HG03342 (cell line): ENCODE results near the gene TRIM50.
"Not testable (repeated sequence)": the region's sequence is repeated elsewhere in the genome, so short reads cannot be mapped to it uniquely, and the experiment has no call there.

Experiments
- ATAC-seq: cut with Tn5 transposase; IDR thresholded peaks from one replicate; pipeline ENCODE4 v1.9.1; 2021; ENCODE audit warnings: mild to moderate bottlenecking, moderate library complexity; ENCODE audit not compliant: unreplicated experiment

Gene TRIM50

DNA sequence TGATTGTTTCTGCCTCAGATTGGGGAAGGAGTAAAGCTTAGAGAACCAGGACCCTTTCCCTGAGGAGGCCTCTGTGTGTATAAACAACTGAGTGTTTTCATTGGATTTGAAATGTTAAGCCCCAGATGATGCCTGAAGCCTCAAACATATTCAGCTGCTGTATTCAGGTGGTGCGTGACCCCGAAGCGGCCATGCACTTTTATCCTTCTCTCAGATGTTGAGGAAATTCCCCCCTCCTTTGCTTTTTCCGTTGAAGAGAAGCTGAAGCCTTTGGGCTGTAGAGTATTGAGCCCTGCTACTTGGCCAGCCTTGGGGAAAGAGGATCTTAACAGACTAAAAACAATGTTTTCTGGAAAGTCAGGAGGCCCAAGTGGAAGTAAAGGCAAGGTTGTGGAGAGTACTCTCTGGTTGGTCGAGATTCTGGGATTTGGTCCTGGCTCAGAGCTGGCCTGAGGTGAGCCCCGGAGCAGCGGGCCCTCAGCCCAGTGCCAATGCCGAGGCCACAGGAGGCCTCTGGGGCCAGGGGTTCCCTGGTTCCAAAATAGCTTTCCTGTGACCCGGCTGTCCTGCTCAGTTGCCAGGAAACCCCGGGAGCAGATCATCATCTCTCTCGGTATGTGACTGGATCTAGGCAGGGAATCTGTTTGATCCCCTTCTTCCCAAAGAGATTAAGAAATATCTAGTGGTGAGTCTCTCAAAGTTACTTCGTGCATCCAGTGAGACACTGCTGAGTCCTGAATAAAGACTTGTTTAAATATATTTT is 22.6 kb upstream of the TRIM50 start:
- no peak for ATAC-seq

DNA sequence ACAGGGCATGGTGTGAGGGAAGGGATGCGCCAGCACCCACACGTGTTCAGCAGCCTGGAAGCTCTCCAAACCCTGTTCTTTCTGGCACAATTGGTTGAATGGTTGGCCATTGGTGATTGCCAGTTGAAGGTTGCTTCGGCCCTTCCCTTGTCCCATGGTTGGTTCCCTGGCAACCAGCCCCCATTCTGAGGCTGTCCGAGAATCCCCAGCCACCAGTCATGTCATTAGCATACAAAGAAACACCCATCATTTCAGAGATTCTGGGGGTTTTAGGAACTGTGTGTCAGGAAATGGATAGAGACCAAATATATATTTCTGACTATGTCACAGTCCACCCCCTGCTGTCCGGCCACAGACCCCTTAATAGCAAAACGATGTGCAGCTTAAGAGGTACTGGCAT is 21.9 kb upstream of the TRIM50 start:
- ATAC-seq: no peak

- ATAC-seq: no peak
Measured at GRCh38 chr7:73345951-73346350, 18.1 kb upstream of the TRIM50 start.

- ATAC-seq: no peak
Measured at GRCh38 chr7:73345538-73345937, 17.7 kb upstream of the TRIM50 start.

DNA sequence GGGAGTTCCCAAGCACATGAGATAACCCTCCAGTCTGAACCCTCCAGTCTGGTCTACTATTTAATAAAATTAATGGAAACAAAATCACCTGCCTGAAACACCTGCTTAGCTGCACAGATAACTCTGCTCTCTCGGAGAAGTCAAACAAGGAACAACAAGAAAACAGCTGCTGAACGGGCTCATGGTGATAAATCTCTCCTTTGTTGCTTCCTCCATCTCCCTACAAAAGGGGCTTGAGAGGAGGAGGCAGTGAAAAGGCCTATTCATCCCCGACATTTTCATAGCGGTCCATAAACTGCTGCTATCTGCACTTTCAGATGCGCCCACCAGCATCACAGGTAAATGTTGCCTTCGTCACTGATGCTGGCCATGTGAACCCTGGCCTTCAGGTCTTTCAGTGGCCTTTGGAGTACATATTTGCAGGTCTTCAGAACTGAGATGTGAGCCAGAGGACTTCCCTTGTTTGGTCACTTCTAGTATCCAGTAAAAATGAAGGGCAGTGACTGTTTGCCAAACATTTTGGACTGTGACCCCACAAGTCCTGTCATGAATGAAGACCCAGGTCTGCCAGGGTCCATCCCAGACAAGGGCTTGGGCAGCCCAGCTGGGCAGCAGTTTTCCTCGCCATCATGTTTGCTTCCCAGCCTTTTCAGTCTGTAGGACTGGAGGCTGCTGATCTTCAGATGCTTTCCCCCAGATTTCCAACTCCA is 15.9 kb upstream of the TRIM50 start:
- no peak for ATAC-seq

GRCh38 chr7:73342645-73343044 is 14.8 kb upstream of the TRIM50 start:
- ATAC-seq: no peak

DNA sequence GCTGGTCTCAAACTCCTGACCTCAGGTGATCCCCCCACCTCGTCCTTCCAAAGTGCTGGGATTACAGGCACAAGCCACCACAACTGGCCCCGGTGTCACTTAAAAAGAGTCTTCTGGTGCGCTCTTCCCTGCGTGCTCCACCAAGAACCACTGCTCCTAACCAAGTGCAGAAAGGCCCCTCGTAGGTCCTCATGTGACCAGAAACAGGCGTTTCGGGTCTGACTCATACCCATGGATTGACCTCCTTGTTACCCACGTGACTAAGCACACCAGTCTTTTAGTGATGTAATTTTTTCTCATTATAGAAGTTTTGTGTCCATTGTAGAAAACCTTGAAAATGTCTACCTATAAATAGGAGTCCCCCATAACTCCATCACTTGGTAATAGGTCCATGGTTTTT is 14.0 kb upstream of the TRIM50 start:
- ATAC-seq: no peak

- no peak for ATAC-seq
Measured at GRCh38 chr7:73340514-73340913, 12.6 kb upstream of the TRIM50 start.

DNA sequence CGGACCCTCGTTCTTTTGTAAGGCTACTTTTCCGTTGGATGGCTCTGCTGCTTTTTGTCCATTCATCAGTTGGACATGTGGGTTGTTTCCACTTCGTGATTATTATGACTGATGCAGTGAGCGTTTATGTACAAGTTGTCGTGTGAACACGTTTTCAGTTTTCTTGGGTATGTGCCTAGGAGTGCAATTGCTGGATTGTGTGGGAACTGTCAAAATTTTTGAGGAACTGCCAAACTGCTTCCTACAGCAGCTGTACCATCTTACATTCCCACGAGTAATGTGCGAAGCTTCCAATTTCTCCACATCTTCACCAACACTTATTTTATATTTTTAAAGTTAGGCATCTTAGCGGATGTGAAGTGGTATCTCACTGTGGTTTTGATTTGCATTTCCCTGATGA is 10.4 kb upstream of the TRIM50 start:
- no peak for ATAC-seq

GRCh38 chr7:73332447-73332846 is 4.6 kb upstream of the TRIM50 start:
- ATAC-seq: no peak

GRCh38 chr7:73330772-73331171 is 2.9 kb upstream of the TRIM50 start:
- no peak for ATAC-seq

- no peak for ATAC-seq
Measured at GRCh38 chr7:73329861-73330581, 2.1 kb upstream of the TRIM50 start.

GRCh38 chr7:73328696-73329095 is 814 bp upstream of the TRIM50 start:
- ATAC-seq: no peak

- ATAC-seq: not testable (repeated sequence)
Measured at GRCh38 chr7:73327449-73327848, 433 bp downstream of the TRIM50 start.

DNA sequence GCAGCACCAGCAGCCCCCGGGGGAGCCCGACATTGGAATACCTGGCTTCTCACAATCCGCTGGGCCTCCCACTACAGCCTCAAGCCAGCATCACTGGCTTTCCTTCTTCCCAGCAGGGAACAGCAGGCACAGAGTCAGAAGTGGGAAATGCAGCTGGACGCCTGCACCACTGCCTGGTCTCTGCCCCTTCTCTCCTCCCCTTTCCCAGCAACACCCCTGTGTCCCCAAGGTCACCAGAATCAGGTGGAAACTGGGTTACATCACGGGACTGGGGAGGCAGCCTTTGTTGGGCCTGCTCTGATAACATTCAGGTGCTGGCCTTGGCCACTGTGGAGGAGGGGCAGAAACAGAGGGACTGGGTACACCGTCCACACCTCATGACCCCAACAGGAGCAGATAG is 2.5 kb downstream of the TRIM50 start:
- ATAC-seq: not testable (repeated sequence)

GRCh38 chr7:73324081-73324845 is 3.6 kb downstream of the TRIM50 start:
- peak; percentile 57 for ATAC-seq

GRCh38 chr7:73323434-73324080 is 4.3 kb downstream of the TRIM50 start:
- not testable (repeated sequence) for ATAC-seq

DNA sequence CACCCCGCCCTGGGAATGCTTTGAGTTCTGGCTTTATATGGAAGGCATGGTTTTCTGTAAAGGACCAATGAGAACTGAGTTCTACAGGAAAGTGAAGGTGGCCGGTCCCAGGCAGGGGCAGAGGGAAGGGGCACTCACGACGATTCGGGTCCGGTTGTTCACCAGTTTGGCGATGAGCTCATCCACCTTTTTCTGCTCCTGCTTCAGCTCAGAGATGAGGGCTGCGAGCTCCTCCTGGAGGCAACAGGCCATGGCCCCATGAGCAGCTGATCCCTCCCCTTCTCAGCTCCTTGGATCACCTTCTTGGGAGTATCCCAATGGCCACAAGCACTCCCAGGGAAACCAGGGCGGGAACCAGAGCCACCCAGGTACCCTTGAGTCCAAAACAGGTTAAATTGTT is 7.9 kb downstream of the TRIM50 start:
- not testable (repeated sequence) for ATAC-seq

DNA sequence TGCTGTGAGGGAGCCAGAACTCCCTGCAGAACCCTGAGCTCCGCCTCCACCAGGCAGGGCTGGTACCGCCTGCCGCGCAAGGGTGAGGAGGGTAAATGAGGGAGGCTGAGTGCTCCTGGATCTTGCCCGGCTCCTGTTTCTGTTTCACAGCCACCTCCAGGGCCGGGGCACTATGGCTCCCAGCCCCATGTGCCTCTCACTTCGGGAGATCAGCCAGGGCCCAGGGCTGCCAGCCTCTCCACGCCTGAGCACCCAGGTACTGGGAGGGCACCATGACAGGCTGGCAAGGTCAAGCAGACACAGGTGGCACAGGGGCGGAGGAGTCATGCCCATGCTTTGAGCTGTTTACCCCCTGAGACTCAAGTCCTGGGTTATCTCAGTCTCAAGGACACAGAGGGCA is 8.3 kb downstream of the TRIM50 start:
- not testable (repeated sequence) for ATAC-seq

DNA sequence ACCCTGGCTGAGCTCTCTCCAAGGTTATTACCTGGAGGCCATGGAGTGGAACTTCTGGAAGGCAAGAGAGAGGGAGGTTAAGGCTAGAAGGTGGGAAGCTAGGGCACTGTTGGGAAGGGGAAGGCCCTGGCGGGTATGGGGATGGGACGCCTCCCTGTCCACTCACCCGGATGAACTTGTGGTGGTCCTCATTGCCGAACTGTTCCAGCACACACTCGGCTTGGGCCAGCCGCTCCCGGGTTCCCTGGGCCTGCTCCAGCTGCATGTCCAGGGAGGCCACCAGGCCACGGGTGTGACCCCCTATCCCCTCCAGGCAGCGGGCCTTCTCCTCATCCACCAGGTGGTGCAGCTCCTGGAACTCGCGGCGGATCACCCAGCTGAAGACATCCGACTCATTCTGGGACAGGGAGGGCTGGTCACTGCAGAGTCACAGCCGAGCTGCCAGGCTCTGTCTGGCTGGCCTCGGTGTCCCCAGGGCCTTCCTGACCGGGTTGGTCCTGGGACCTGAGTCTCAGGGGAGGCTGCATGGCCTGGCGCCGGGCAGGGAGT is 9.2 kb downstream of the TRIM50 start:
- not testable (repeated sequence) for ATAC-seq
